ENCODE measurements around the gene FBXL16. TPM values are rescaled to one million over a fixed set of nuclear protein-coding genes. Genes with fewer than 3 reads are reported as not detected.

Gene FBXL16
- total RNA-seq, 1 donor from 2014 or later, result 3.0 TPM

DNA sequence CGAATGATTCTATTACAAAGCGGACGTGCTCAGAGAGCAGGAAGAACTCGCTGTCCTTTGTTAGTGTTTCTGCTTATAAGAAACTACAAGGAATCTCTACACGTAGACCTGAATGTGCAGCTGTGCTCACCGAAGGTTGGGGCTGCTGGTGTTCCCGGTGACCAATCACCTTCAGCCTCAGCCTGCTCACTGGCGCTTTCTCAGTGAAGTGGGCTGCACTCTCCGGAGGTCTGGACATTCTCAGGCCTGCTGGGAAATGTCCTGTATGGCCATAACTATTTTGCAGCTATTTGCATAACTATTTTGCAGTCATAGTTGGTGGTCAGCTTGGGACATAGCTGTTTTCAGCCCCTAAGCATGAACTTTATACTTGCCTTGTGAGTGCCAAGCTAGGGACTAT lies 44.9 kb upstream of the FBXL16 start:
- DNase-seq (ENCODE audit: low read depth, low spot score), result no peak
- TF ChIP-seq, protein P1, sequence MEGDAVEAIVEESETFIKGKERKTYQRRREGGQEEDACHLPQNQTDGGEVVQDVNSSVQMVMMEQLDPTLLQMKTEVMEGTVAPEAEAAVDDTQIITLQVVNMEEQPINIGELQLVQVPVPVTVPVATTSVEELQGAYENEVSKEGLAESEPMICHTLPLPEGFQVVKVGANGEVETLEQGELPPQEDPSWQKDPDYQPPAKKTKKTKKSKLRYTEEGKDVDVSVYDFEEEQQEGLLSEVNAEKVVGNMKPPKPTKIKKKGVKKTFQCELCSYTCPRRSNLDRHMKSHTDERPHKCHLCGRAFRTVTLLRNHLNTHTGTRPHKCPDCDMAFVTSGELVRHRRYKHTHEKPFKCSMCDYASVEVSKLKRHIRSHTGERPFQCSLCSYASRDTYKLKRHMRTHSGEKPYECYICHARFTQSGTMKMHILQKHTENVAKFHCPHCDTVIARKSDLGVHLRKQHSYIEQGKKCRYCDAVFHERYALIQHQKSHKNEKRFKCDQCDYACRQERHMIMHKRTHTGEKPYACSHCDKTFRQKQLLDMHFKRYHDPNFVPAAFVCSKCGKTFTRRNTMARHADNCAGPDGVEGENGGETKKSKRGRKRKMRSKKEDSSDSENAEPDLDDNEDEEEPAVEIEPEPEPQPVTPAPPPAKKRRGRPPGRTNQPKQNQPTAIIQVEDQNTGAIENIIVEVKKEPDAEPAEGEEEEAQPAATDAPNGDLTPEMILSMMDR (conservative IDR thresholded peaks at IDR 0.05), result no peak
- H3K27ac Mint-ChIP-seq (ENCODE audit: unreplicated experiment), result no peak overlapping the region
- H3K4me1 Mint-ChIP-seq, result peaks cover 18% of the 10 kb centered on the region
- no peaks in the 10 kb centered on the region for H3K9me3 Mint-ChIP-seq
- peaks cover 5% of the 10 kb centered on the region for H3K27me3 Mint-ChIP-seq (ENCODE audit: low read depth)
- H3K36me3 Mint-ChIP-seq (ENCODE audit: low read depth), result no peaks in the 10 kb centered on the region
- H3K4me3 Mint-ChIP-seq, result no peak overlapping the region

- H3K27ac Mint-ChIP-seq (ENCODE audit: unreplicated experiment), result no peak overlapping the region
- peaks cover 5% of the 10 kb centered on the region for H3K27me3 Mint-ChIP-seq (ENCODE audit: low read depth)
- TF ChIP-seq, protein P1 (conservative IDR thresholded peaks at IDR 0.05), result no peak
- no peaks in the 10 kb centered on the region for H3K9me3 Mint-ChIP-seq
- no peak overlapping the region for H3K4me3 Mint-ChIP-seq
- no peaks in the 10 kb centered on the region for H3K36me3 Mint-ChIP-seq (ENCODE audit: low read depth)
- H3K4me1 Mint-ChIP-seq, result peaks cover 18% of the 10 kb centered on the region
- DNase-seq (ENCODE audit: low read depth, low spot score), result no peak
Observed at GRCh38 chr16:749010-749409, 43.4 kb upstream of the FBXL16 start.

DNA sequence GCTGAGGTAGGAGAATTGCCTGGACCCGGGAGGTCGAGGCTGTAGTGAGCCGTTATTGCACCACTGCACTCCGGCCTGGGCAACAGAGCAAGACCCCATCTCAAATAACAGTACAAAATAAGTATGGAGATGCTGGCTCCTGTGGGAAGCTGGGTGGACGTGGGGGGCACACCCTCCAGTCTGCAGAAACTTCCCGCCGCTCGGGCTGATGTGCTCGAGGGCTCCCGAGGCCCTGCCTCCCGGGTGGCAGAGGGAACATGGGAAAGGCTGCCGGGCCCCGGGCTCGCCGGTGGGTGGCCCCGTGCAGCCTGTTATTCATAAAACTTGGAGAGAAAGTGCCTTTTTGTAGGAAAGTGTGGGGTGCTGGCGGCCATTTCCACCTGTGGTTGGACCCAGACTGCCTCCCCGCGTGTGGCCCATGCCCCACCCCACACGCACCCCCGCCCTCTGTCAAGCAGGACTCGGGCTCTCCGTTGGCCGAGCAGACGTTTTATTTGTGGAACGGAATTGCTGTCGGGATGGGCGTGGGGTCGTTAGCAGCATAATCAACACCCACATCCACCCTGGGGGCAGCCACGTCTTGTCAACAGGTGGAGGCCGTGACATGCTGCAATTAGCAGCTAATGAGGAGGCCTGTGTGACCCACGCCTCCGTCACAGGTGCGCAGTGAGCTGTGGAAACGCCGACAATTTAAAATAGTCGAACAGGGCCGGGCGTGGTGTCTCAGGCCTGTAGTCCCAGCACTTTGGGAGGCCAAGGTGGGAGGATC lies 42.6 kb upstream of the FBXL16 start:
- TF ChIP-seq, protein P1 (conservative IDR thresholded peaks at IDR 0.05), result no peak
- Mint-ChIP-seq H3K36me3 (ENCODE audit: low read depth) (no peaks in the 10 kb centered on the region), H3K4me3 (no peak overlapping the region), H3K27ac (ENCODE audit: unreplicated experiment) (no peak overlapping the region), H3K4me1 (peaks cover 18% of the 10 kb centered on the region), H3K9me3 (no peaks in the 10 kb centered on the region), H3K27me3 (ENCODE audit: low read depth) (peaks cover 5% of the 10 kb centered on the region)
- no peak for DNase-seq (ENCODE audit: low read depth, low spot score)

GRCh38 chr16:746637-747036 lies 41.0 kb upstream of the FBXL16 start:
- Mint-ChIP-seq H3K27ac (ENCODE audit: unreplicated experiment) (no peak overlapping the region), H3K9me3 (no peaks in the 10 kb centered on the region), H3K4me3 (no peak overlapping the region), H3K27me3 (ENCODE audit: low read depth) (no peaks in the 10 kb centered on the region), H3K36me3 (ENCODE audit: low read depth) (no peaks in the 10 kb centered on the region), H3K4me1 (peaks cover 6% of the 10 kb centered on the region)
- TF ChIP-seq, protein P1 (conservative IDR thresholded peaks at IDR 0.05), result no peak
- DNase-seq (ENCODE audit: low read depth, low spot score), result no peak

GRCh38 chr16:745739-746138 lies 40.1 kb upstream of the FBXL16 start:
- TF ChIP-seq, protein P1 (conservative IDR thresholded peaks at IDR 0.05), result peak; percentile 66
- Mint-ChIP-seq H3K36me3 (ENCODE audit: low read depth) (no peaks in the 10 kb centered on the region), H3K27ac (ENCODE audit: unreplicated experiment) (no peak overlapping the region), H3K4me1 (no peaks in the 10 kb centered on the region), H3K9me3 (no peaks in the 10 kb centered on the region), H3K27me3 (ENCODE audit: low read depth) (no peaks in the 10 kb centered on the region), H3K4me3 (no peak overlapping the region)
- no peak for DNase-seq (ENCODE audit: low read depth, low spot score)

Data from neural crest cell (in vitro differentiated cells).